ENCODE measurements around the gene ST7. TPM values are rescaled to one million over a fixed set of nuclear protein-coding genes. Genes with fewer than 3 reads are reported as not detected.
A peak's percentile ranks its signal among the peaks of the same experiment; 100 is the strongest.

ST7 gene
- total RNA-seq, 1 donor from 2014 or later, result 48.6 TPM

- no peaks in the 10 kb centered on the region for H3K27me3 ChIP-seq
- no peaks in the 10 kb centered on the region for H3K9me3 ChIP-seq
- no peak overlapping the region for H3K4me3 ChIP-seq
- peak; percentile 64 for ATAC-seq
- intact Hi-C loops (cut with DNase I), result no loop called here
- no peak for DNase-seq
- H3K36me3 ChIP-seq, result no peaks in the 10 kb centered on the region
- TF ChIP-seq, protein P1, sequence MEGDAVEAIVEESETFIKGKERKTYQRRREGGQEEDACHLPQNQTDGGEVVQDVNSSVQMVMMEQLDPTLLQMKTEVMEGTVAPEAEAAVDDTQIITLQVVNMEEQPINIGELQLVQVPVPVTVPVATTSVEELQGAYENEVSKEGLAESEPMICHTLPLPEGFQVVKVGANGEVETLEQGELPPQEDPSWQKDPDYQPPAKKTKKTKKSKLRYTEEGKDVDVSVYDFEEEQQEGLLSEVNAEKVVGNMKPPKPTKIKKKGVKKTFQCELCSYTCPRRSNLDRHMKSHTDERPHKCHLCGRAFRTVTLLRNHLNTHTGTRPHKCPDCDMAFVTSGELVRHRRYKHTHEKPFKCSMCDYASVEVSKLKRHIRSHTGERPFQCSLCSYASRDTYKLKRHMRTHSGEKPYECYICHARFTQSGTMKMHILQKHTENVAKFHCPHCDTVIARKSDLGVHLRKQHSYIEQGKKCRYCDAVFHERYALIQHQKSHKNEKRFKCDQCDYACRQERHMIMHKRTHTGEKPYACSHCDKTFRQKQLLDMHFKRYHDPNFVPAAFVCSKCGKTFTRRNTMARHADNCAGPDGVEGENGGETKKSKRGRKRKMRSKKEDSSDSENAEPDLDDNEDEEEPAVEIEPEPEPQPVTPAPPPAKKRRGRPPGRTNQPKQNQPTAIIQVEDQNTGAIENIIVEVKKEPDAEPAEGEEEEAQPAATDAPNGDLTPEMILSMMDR (IDR thresholded peaks at IDR 0.05), result no peak
- H3K27ac ChIP-seq, result no peak overlapping the region
- peaks cover 26% of the 10 kb centered on the region for H3K4me1 ChIP-seq
Observed at GRCh38 chr7:117090791-117091190, 137.5 kb downstream of the ST7 start.

DNA sequence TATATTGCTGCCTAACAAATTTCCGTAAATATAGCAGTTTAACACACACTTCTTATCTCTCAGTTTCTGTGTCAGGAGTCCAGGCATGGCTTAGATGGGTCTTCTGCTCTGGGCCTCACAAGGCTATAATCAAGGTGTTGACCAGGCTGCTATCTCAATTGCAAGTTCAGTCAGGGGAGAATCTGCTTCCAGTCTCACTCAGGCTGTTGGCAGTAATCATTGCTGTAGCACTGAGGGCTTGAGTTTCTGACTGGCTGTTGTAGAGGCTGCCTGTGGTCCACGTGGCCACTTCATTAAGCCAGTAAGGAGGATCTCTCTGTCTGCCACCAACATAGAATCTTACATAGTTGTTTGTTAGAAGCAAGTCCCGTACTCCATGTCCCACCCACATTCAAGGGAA, 138.4 kb downstream of the ST7 start:
- no peak overlapping the region for H3K27ac ChIP-seq
- intact Hi-C loops (cut with DNase I), result no loop called here
- no peak for DNase-seq
- ATAC-seq, result no peak
- no peaks in the 10 kb centered on the region for H3K27me3 ChIP-seq
- H3K9me3 ChIP-seq, result no peaks in the 10 kb centered on the region
- H3K36me3 ChIP-seq, result no peaks in the 10 kb centered on the region
- TF ChIP-seq, protein P1 (IDR thresholded peaks at IDR 0.05), result no peak
- peaks cover 26% of the 10 kb centered on the region for H3K4me1 ChIP-seq
- no peak overlapping the region for H3K4me3 ChIP-seq

DNA sequence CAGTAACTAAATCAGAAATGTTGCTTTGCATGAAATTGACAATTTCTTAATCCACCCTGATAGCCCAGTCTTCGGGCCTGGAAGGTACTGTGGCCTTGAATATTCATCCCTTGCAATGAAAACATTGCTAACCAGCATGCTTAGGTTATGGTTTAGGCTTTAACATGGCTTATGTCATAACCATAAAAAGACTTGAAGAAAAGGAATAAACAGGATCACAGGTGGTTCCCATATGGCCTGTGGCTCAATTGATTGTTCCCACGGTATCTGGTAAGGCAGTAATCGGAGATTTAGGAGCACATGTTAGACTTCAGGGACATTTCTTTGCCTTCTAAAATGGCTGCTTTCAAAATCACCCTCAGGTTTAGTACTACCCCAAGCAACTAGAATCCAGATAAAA, 139.5 kb downstream of the ST7 start:
- no peak for ATAC-seq
- no peak overlapping the region for H3K27ac ChIP-seq
- no peak for DNase-seq
- intact Hi-C loops (cut with DNase I), result no loop called here
- no peaks in the 10 kb centered on the region for H3K9me3 ChIP-seq
- no peak overlapping the region for H3K4me3 ChIP-seq
- H3K4me1 ChIP-seq, result peaks cover 19% of the 10 kb centered on the region
- TF ChIP-seq, protein P1 (IDR thresholded peaks at IDR 0.05), result no peak
- H3K27me3 ChIP-seq, result no peaks in the 10 kb centered on the region
- H3K36me3 ChIP-seq, result no peaks in the 10 kb centered on the region

GRCh38 chr7:117094457-117094856, 141.2 kb downstream of the ST7 start:
- H3K4me3 ChIP-seq, result no peak overlapping the region
- intact Hi-C loops (cut with DNase I), result no loop called here
- ATAC-seq (no peak), DNase-seq (no peak)
- TF ChIP-seq, protein P1 (IDR thresholded peaks at IDR 0.05), result no peak
- no peaks in the 10 kb centered on the region for H3K9me3 ChIP-seq
- H3K27me3 ChIP-seq, result no peaks in the 10 kb centered on the region
- H3K27ac ChIP-seq, result no peak overlapping the region
- peaks cover 18% of the 10 kb centered on the region for H3K4me1 ChIP-seq
- H3K36me3 ChIP-seq, result no peaks in the 10 kb centered on the region

DNA sequence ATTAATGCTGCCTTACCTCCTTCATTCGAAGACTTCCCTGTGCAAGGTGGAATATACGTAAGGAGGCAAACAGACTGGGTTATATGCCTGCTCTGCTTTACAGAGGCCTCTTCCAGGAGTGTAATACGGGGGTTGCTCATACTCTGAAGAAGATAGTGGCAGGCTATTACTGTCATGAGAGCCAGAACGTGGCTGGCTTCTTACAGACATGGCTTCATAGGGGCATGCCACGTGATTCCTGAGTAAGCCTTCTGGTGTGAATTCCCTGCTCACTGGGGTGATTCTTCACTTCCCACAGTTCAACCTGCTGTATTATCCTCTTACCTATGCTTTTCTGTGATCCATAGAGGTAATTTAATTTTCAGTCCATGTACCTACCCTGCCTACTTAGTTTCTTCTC, 141.8 kb downstream of the ST7 start:
- no peaks in the 10 kb centered on the region for H3K36me3 ChIP-seq
- ATAC-seq (no peak), DNase-seq (no peak)
- H3K4me1 ChIP-seq, result peaks cover 18% of the 10 kb centered on the region
- TF ChIP-seq, protein P1 (IDR thresholded peaks at IDR 0.05), result no peak
- no peaks in the 10 kb centered on the region for H3K9me3 ChIP-seq
- H3K4me3 ChIP-seq, result no peak overlapping the region
- H3K27me3 ChIP-seq, result no peaks in the 10 kb centered on the region
- intact Hi-C loops (cut with DNase I), result no loop called here
- no peak overlapping the region for H3K27ac ChIP-seq

DNA sequence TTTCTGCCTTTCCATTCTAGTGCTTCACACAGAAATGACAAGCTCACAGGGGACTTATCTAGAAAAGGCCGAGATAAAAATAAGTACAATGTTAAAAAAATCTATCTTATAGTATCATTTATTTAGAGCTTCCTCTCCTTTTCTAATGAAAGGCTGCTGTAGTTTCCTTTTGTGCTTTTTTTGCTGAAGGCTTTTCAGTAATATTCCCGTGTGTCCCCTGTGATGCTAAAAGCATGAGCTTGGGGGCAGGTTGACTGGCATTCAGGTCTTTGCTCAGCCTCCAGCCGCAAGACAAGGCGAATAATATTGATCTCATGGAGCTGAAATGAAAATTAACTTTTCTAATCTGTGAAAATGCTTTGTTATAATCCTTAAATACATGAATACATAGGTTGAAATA, 143.0 kb downstream of the ST7 start:
- ATAC-seq, result no peak
- TF ChIP-seq, protein P1 (IDR thresholded peaks at IDR 0.05), result no peak
- Histone ChIP-seq H3K36me3 (no peaks in the 10 kb centered on the region), H3K27me3 (no peaks in the 10 kb centered on the region), H3K4me3 (no peak overlapping the region), H3K27ac (no peak overlapping the region), H3K4me1 (peaks cover 10% of the 10 kb centered on the region), H3K9me3 (no peaks in the 10 kb centered on the region)
- no peak for DNase-seq
- intact Hi-C loops (cut with DNase I), result no loop called here
